ENCODE measurements around the gene WDR90. TPM values are rescaled to one million over a fixed set of nuclear protein-coding genes. Genes with fewer than 3 reads are reported as not detected.

Gene WDR90
- polyA plus RNA-seq, 1 donor (not counting 4 experiments of a cell fraction or from before 2014, with no cell fraction given), result 5.9 TPM

- H3K27ac ChIP-seq (ENCODE audit: control insufficient read depth, insufficient read depth, low read length), result no peak overlapping the region
- H2AFZ ChIP-seq (ENCODE audit: control insufficient read depth, low read length), result no peak overlapping the region
- TF ChIP-seq CTCF (optimal IDR thresholded peaks at IDR 0.05 in 1 of 3, IDR thresholded peaks at IDR 0.05 in 1 of 3, conservative IDR thresholded peaks at IDR 0.05 in 1 of 3; ENCODE audit: extremely low read depth in 1 of 3, insufficient read depth in 2 of 3, low read length in 3 of 3), result peak in 1 of 3 experiments; percentile 56
- TF ChIP-seq EZH2 (IDR thresholded peaks at IDR 0.05; ENCODE audit: low read length), result no peak
- no peak overlapping the region for H3K4me2 ChIP-seq (ENCODE audit: control insufficient read depth, extremely low read depth, insufficient read depth, low read depth, low read length)
- no peaks in the 10 kb centered on the region for H3K79me2 ChIP-seq (ENCODE audit: control insufficient read depth, insufficient read depth, low read length)
- H4K20me1 ChIP-seq (ENCODE audit: control insufficient read depth, extremely low read depth, insufficient read depth, low read length), result no peaks in the 10 kb centered on the region
- no peaks in the 10 kb centered on the region for H3K36me3 ChIP-seq (ENCODE audit: control insufficient read depth in 2 of 2, extremely low read depth in 1 of 2, insufficient read depth in 2 of 2, low read length in 2 of 2)
- no peaks in the 10 kb centered on the region for H3K4me1 ChIP-seq (ENCODE audit: control insufficient read depth, extremely low read depth, insufficient read depth, low read length)
- no peaks in the 10 kb centered on the region for H3K27me3 ChIP-seq (ENCODE audit: control insufficient read depth, extremely low read depth, insufficient read depth, low read length)
- dilution Hi-C loops (cut with MboI; ENCODE audit: extremely low pct_ligation_motif_present, low sequenced_read_pairs), result no loop called here
- H3K9ac ChIP-seq (ENCODE audit: control insufficient read depth, extremely low read depth, insufficient read depth, low read length), result no peak overlapping the region
- no peak overlapping the region for H3K4me3 ChIP-seq (ENCODE audit: control insufficient read depth in 2 of 3, extremely low read depth in 1 of 3, insufficient read depth in 2 of 3, low read depth in 1 of 3, low read length in 3 of 3)
- FAIRE-seq, result no peak
- H3K9me1 ChIP-seq (ENCODE audit: control insufficient read depth, extremely low read depth, insufficient read depth, low read length), result no peaks in the 10 kb centered on the region
- DNase-seq (ENCODE audit: low read depth, low spot score), result no peak
- H3K9me3 ChIP-seq (ENCODE audit: control insufficient read depth, low read depth, low read length), result no peaks in the 10 kb centered on the region
Measured at GRCh38 chr16:660459-661183, 11.5 kb downstream of the WDR90 start.

DNA sequence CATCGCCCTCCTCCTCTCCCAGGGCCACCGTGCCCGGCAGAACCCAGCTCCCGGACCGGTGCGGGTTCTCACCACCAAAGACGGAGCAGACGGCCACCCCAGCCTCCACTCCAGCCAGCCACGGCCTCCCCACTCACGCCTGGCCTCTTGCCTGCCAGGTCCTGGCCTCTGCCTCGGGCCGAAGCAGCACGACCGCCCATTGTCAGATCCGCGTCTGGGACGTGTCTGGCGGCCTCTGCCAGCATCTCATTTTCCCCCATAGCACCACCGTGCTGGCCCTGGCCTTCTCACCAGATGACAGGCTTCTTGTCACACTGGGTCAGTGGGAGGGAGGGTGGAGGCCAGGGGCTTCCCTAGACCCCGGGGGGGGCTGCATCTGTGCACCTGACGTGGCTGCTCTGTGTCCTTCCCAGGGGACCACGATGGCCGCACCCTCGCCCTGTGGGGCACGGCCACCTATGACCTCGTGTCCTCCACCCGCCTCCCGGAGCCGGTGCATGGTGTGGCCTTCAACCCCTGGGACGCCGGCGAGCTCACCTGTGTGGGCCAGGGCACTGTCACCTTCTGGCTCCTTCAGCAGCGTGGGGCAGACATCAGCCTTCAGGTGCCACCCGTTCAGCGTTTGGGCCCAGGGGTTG lies 12.1 kb downstream of the WDR90 start:
- H3K36me3 ChIP-seq (ENCODE audit: control insufficient read depth in 2 of 2, extremely low read depth in 1 of 2, insufficient read depth in 2 of 2, low read length in 2 of 2), result no peaks in the 10 kb centered on the region
- DNase-seq (ENCODE audit: low read depth, low spot score), result no peak
- no peak overlapping the region for H2AFZ ChIP-seq (ENCODE audit: control insufficient read depth, low read length)
- H3K4me2 ChIP-seq (ENCODE audit: control insufficient read depth, extremely low read depth, insufficient read depth, low read depth, low read length), result no peak overlapping the region
- TF ChIP-seq EZH2 (IDR thresholded peaks at IDR 0.05; ENCODE audit: low read length) (no peak), CTCF (optimal IDR thresholded peaks at IDR 0.05 in 1 of 3, IDR thresholded peaks at IDR 0.05 in 1 of 3, conservative IDR thresholded peaks at IDR 0.05 in 1 of 3; ENCODE audit: extremely low read depth in 1 of 3, insufficient read depth in 2 of 3, low read length in 3 of 3) (no peak)
- H3K27ac ChIP-seq (ENCODE audit: control insufficient read depth, insufficient read depth, low read length), result no peak overlapping the region
- dilution Hi-C loops (cut with MboI; ENCODE audit: extremely low pct_ligation_motif_present, low sequenced_read_pairs), result no loop called here
- H4K20me1 ChIP-seq (ENCODE audit: control insufficient read depth, extremely low read depth, insufficient read depth, low read length), result no peaks in the 10 kb centered on the region
- H3K79me2 ChIP-seq (ENCODE audit: control insufficient read depth, insufficient read depth, low read length), result no peaks in the 10 kb centered on the region
- H3K9ac ChIP-seq (ENCODE audit: control insufficient read depth, extremely low read depth, insufficient read depth, low read length), result no peak overlapping the region
- H3K4me3 ChIP-seq (ENCODE audit: control insufficient read depth in 2 of 3, extremely low read depth in 1 of 3, insufficient read depth in 2 of 3, low read depth in 1 of 3, low read length in 3 of 3), result no peak overlapping the region
- no peaks in the 10 kb centered on the region for H3K9me3 ChIP-seq (ENCODE audit: control insufficient read depth, low read depth, low read length)
- H3K9me1 ChIP-seq (ENCODE audit: control insufficient read depth, extremely low read depth, insufficient read depth, low read length), result no peaks in the 10 kb centered on the region
- H3K27me3 ChIP-seq (ENCODE audit: control insufficient read depth, extremely low read depth, insufficient read depth, low read length), result no peaks in the 10 kb centered on the region
- FAIRE-seq, result no peak
- no peaks in the 10 kb centered on the region for H3K4me1 ChIP-seq (ENCODE audit: control insufficient read depth, extremely low read depth, insufficient read depth, low read length)

Data from keratinocyte (primary cell).